Activated CD8-positive, alpha-beta T cell treated with anti-CD3 and anti-CD28 coated beads, Interleukin-2, amount 10 ng/mL, durations not matched to agents 7 days and 5 days (primary cell): ENCODE results near the gene LUC7L3. TPM values are rescaled to one million over a fixed set of nuclear protein-coding genes. Genes with fewer than 3 reads are reported as not detected.
"Not testable (repeated sequence)": the region's sequence is repeated elsewhere in the genome, so short reads cannot be mapped to it uniquely, and the experiment has no call there.

Experiments used
- ATAC-seq: fragments of 150-1000 bp; cut with Tn5 transposase; one replicate; pipeline ENCODE4 v1.10.0; 2021; ENCODE audit warnings: moderate library complexity
- CTCF ChIA-PET: fragments of 350-600 bp; sonication (Branson Sonifier 250); formaldehyde crosslinking; loops from one replicate; lab custom pipeline; 2021; ENCODE audit warnings: antibody characterized with exemption; lab: Charles Lee
- POLR2A ChIA-PET: fragments of 350-600 bp; sonication (Branson Sonifier 250); formaldehyde crosslinking; loops from one replicate; lab custom pipeline; 2021; ENCODE audit warnings: antibody characterized with exemption; lab: Charles Lee
- DNase-seq: peaks from one replicate; pipeline ENCODE4 v3.0.0-alpha.2; 2020
- H3K27ac Mint-ChIP-seq: one replicate; pipeline ENCODE4 v1.8.0; 2021; ENCODE audit warnings: mild to moderate bottlenecking, mixed read lengths
- H3K27me3 Mint-ChIP-seq: one replicate; pipeline ENCODE4 v1.8.0; 2021; ENCODE audit warnings: low read depth, mixed read lengths
- H3K36me3 Mint-ChIP-seq: one replicate; pipeline ENCODE4 v1.8.0; 2021; ENCODE audit warnings: low read depth, mixed read lengths
- H3K4me1 Mint-ChIP-seq: one replicate; pipeline ENCODE4 v1.8.0; 2021; ENCODE audit warnings: low read depth, mixed read lengths
- H3K4me3 Mint-ChIP-seq: one replicate; pipeline ENCODE4 v1.8.0; 2021; ENCODE audit warnings: mild to moderate bottlenecking, mixed read lengths
- H3K9me3 Mint-ChIP-seq: one replicate; pipeline ENCODE4 v1.8.0; 2022; ENCODE audit warnings: mixed read lengths; ENCODE audit not compliant: insufficient read depth
- microRNA-seq: library from miRNA; unstranded; fragments of <30 nt; microRNA quantifications from one replicate; pipeline ENCODE4 v1.2.0, GENCODE V29; 2022
- total RNA-seq, 2 experiments: library from RNA; stranded (reverse); gene quantifications; one replicate each; pipeline ENCODE4 v1.2.3, GENCODE V29; 2021

The LUC7L3 gene
- total RNA-seq, 2 experiments from 2014 or later: 112 to 116 TPM

DNA sequence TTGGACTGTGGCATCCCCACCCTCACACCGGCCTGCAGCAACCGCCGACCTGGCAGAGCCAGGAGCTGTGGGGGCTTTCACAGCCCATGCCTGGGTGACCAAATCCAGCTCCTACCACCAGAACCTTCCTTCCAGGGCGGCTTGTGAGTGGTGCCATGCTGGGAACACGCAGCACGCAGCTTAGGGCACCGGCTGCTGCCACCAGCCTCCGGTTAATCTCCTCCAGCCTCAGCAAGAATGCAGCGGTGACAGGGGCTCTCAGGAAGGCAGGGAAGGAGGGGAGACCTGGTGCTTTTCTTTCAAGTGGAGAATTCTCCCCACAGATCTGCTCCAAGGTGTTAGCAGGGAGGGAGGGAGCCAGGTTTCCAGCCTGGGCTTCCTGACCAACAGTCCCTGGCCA lies 80.2 kb downstream of the LUC7L3 start:
- no peaks in the 10 kb centered on the region for H3K4me1 Mint-ChIP-seq
- no peak overlapping the region for H3K27ac Mint-ChIP-seq
- H3K4me3 Mint-ChIP-seq: no peak overlapping the region
- no peaks in the 10 kb centered on the region for H3K27me3 Mint-ChIP-seq
- POLR2A ChIA-PET: no interaction called here
- H3K9me3 Mint-ChIP-seq: no peaks in the 10 kb centered on the region
- no peak for DNase-seq
- CTCF ChIA-PET: interaction anchor here (1.9 kb wide), 1 partner anchor 17 kb away, joined by 6 read pairs; no protein-coding TSS in a partner anchor
- H3K36me3 Mint-ChIP-seq: no peaks in the 10 kb centered on the region
- ATAC-seq: no peak

DNA sequence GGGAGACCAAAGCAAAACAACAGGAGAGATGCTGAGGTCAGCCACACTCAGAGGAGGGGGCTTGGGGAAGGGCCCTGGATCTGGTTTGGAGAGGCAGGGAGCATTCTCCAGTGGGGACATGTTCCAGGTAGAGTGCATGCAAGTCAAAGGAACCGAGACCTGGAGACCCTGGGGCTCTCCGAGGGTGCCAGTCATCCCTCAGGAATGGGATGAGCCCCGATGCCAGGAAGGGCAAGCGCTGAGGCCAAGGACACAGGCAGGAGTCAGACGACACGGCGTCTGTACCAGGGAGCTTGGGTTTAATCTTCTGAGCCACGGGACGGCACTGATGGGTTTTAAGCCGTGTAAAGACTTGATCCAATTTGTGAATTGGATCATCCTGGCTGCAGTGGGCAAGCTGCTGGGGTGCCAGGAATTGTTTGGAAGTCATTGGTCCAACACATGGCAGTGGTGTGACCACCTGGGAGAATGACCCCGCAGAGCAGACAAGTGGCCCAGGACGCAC lies 80.8 kb downstream of the LUC7L3 start:
- CTCF ChIA-PET: interaction anchor here (0.6 to 1.9 kb wide), 2 partner anchors 17 to 21 kb away, joined by 3 to 6 read pairs; no protein-coding TSS in a partner anchor
- no peak for ATAC-seq
- H3K4me1 Mint-ChIP-seq: no peaks in the 10 kb centered on the region

DNA sequence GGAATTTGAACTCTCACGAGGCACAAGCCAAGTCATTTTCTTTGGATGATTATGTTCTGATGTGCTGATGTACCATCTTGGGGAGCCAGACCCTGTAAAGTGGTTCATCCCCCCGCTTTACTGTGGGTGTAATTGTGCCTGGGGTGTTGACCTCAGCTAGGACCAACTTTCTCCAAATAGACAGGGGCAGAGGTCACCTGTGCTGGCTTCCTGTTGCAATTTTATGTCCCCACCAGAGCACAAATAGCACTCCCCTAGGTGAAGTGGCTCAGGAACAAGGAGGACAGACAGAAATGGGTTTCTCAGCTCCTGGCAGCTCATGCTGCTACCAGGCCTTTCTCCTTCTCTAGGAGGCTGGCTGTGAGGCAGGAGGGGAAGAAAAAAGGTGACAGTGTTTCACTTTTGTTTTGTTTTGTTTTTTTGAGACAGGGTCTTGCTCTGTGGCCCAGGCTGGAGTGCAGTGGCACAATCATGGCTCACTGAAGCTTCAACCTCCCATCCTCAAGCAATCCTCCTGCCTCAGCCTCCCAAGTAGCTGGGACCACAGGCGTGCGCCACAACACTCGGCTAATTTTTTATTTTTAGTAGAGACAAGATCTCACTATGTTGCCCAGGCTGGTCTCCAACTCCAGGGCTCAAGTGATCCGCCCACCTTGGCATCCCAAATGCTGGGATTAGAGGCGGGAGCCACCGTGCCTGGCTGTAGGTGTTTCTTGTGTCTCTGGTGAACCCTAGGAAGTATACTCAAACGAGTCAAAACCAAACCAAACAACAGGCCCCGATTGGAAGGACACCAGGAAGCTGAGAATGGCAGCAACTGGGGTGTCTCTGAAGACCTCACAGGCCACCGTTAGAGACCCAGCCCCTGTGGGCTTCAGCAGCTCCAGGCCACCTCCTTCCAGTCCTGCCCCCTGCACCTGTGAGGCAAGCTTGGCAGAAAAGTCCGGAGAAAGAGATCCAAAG lies 83.5 kb downstream of the LUC7L3 start:
- H3K4me3 Mint-ChIP-seq: no peak overlapping the region
- H3K4me1 Mint-ChIP-seq: no peaks in the 10 kb centered on the region
- H3K27me3 Mint-ChIP-seq: no peaks in the 10 kb centered on the region
- ChIA-PET POLR2A (no interaction called here), CTCF (interaction anchor here (1.1 to 2.1 kb wide), 3 partner anchors 14 to 50 kb away, joined by 4 to 19 read pairs (median 6); no protein-coding TSS in a partner anchor)
- DNase-seq: no peak
- no peaks in the 10 kb centered on the region for H3K36me3 Mint-ChIP-seq
- ATAC-seq: no peak
- no peak overlapping the region for H3K27ac Mint-ChIP-seq
- no peaks in the 10 kb centered on the region for H3K9me3 Mint-ChIP-seq

More for the DNA sequence above, 80.8 kb downstream of the LUC7L3 start:
- no peaks in the 10 kb centered on the region for H3K9me3 Mint-ChIP-seq
- no peaks in the 10 kb centered on the region for H3K27me3 Mint-ChIP-seq
- no peak for DNase-seq
- H3K4me3 Mint-ChIP-seq: no peak overlapping the region
- H3K27ac Mint-ChIP-seq: no peak overlapping the region
- no peaks in the 10 kb centered on the region for H3K36me3 Mint-ChIP-seq
- POLR2A ChIA-PET: no interaction called here

DNA sequence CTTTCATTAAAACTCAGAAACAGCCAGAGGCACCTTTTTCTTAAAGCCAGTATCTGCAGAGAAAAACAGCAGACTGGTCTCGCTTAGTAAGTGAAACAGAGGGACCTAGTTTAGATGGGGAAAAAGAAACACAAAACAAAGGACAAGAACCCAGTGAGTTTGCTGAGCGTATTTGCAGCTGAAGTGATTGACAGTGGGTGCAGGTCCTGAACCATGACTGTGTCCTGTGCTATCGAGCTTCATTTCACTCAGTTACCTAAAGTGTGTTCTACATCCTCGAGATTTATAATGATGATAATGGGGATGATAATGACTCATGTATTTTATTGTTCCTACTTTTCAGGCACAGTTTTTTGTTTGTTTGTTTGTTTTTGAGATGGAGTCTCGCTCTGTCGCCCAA lies 84.3 kb downstream of the LUC7L3 start:
- ATAC-seq: no peak
- ChIA-PET POLR2A (no interaction called here), CTCF (interaction anchor here (1.1 to 2.1 kb wide), 3 partner anchors 13 to 49 kb away, joined by 4 to 19 read pairs (median 6); no protein-coding TSS in a partner anchor)
- Mint-ChIP-seq H3K9me3 (no peaks in the 10 kb centered on the region), H3K27ac (no peak overlapping the region), H3K4me1 (no peaks in the 10 kb centered on the region), H3K27me3 (no peaks in the 10 kb centered on the region), H3K36me3 (no peaks in the 10 kb centered on the region), H3K4me3 (no peak overlapping the region)
- no peak for DNase-seq

DNA sequence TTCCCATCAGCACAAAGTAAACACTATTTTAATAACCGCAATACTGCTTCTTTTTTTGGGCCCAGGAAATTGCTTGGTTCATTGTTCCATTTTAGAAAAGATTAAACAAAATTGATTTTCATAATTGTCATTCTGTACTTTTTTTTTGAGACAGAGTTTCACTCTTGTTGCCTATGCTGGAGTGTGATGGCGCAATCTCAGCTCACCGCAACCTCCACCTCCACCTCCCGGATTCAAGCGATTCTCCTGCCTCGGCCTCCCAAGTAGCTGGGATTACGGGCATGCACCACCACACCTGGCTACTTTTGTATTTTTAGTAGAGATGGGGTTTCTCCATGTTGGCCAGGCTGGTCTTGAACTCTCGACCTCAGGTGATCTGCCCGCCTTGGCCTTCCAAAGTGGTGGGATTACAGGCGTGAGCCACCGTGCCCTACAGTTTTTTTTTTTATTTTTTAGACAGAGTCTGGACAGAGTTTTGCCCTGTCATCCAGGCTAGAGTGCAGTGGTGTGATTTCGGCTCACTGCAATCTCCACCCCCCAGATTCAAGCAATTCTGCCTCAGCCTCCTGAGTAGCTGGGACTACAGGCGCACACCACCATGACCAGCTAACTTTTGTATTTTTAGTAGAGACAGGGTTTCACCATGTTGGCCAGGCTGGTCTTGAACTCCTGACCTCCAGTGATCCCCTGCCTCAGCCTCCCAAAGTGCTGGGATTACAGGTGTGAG lies 85.5 kb downstream of the LUC7L3 start:
- POLR2A ChIA-PET, DNase-seq, H3K27ac Mint-ChIP-seq, H3K27me3 Mint-ChIP-seq, H3K4me1 Mint-ChIP-seq, ATAC-seq, H3K4me3 Mint-ChIP-seq, H3K9me3 Mint-ChIP-seq, H3K36me3 Mint-ChIP-seq: not testable (repeated sequence)
- CTCF ChIA-PET: interaction anchor here (0.8 to 2.7 kb wide), 3 partner anchors 14 to 48 kb away, joined by 3 to 11 read pairs (median 4); no protein-coding TSS in a partner anchor

DNA sequence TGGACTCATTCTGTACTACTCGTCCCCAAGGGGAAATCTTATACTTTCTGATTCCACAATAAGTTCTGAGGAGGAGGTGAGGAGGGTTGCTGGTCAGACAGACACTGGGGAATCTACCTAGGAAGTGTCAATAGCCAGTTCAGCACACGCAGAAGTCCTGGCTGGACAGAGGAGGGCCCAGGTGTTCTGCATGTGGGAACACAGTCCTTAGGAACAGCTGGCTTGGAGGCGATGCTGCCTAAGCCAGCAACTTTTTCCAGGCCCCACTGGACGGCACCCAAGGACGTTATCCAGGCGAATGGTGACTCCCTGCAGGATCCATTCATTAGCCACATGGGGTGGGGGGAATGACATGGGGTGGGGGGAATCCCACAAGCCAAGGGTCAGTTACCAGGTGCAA lies 86.1 kb downstream of the LUC7L3 start:
- Mint-ChIP-seq H3K4me1 (no peaks in the 10 kb centered on the region), H3K4me3 (no peak overlapping the region), H3K27ac (no peak overlapping the region), H3K9me3 (no peaks in the 10 kb centered on the region), H3K27me3 (peaks cover 6% of the 10 kb centered on the region), H3K36me3 (no peaks in the 10 kb centered on the region)
- ATAC-seq (no peak), DNase-seq (no peak)
- POLR2A ChIA-PET: no interaction called here
- CTCF ChIA-PET: interaction anchor here (1.2 to 2.7 kb wide), 2 partner anchors 22 to 47 kb away, joined by 4 to 11 read pairs; no protein-coding TSS in a partner anchor

Small RNAs within 50 kb of the gene (microRNA-seq; reads per million reads assigned to microRNA genes)
- gene MIR8059: not detected

Other genes starting within 250 kb of the LUC7L3 start
- gene RSAD1, start 240.7 kb upstream of the LUC7L3 start, total RNA-seq: 10 to 100 TPM; 26.6 to 28.4 TPM
- gene MYCBPAP, start 211.2 kb upstream of the LUC7L3 start, total RNA-seq: 1 to 10 TPM; 7.7 to 9.3 TPM
- gene EPN3, start 186.9 kb upstream of the LUC7L3 start, total RNA-seq: not detected
- 10 to 100 TPM; 23.9 to 27.3 TPM for gene SPATA20, start 172.4 kb upstream of the LUC7L3 start, total RNA-seq
- gene CACNA1G, start 158.9 kb upstream of the LUC7L3 start, total RNA-seq: not detected
- gene ABCC3, start 84.7 kb upstream of the LUC7L3 start, total RNA-seq: not detected
- 10 to 100 TPM; 28.9 to 31.2 TPM for gene ANKRD40, start 11.7 kb upstream of the LUC7L3 start, total RNA-seq
- not detected for gene ANKRD40CL, start 47.9 kb downstream of the LUC7L3 start, total RNA-seq
- gene WFIKKN2, start 116.0 kb downstream of the LUC7L3 start, total RNA-seq: not detected
- 10 to 100 TPM; 44.5 to 47.6 TPM for gene TOB1, start 146.8 kb downstream of the LUC7L3 start, total RNA-seq